ENCODE measurements around the gene TRAF5.

TRAF5 gene

GRCh38 chr1:211420845-211421454 is 94.3 kb downstream of the TRAF5 start:
- DNase-seq (ENCODE audit: low read depth in 2 of 2): no peak

- DNase-seq (ENCODE audit: low read depth in 2 of 2): no peak
Observed at GRCh38 chr1:211424018-211424417, 97.4 kb downstream of the TRAF5 start.
